ENCODE data around the gene YES1.
A peak's percentile ranks its signal among the peaks of the same experiment; 100 is the strongest.
"Not testable (repeated sequence)": the region's sequence is repeated elsewhere in the genome, so short reads cannot be mapped to it uniquely, and the experiment has no call there.

YES1 gene

GRCh38 chr18:717003-717402, 95.0 kb downstream of the YES1 start:
- DNase-seq, result no peak

- DNase-seq, result no peak
Observed at GRCh38 chr18:715626-716025, 96.4 kb downstream of the YES1 start.

GRCh38 chr18:713135-713490, 98.9 kb downstream of the YES1 start:
- DNase-seq, result no peak

GRCh38 chr18:712401-713134, 99.5 kb downstream of the YES1 start, which contains the start of gene ENOSF1:
Gene ENOSF1, minus strand, starts transcription at chr18:712630. Its CDS starts 43 bp downstream, at chr18:712587.
- DNase-seq, result peak; percentile 85

GRCh38 chr18:711657-712400, 100.2 kb downstream of the YES1 start:
- peak; percentile 76 for DNase-seq

- DNase-seq, result no peak
Observed at GRCh38 chr18:711310-711656, 100.8 kb downstream of the YES1 start.

GRCh38 chr18:710418-711300, 101.4 kb downstream of the YES1 start:
- DNase-seq, result no peak

GRCh38 chr18:709771-710170, 102.3 kb downstream of the YES1 start:
- DNase-seq, result no peak

GRCh38 chr18:708096-708495, 103.9 kb downstream of the YES1 start:
- no peak for DNase-seq

GRCh38 chr18:706405-706804, 105.6 kb downstream of the YES1 start:
- DNase-seq, result no peak

GRCh38 chr18:703213-703967, 108.7 kb downstream of the YES1 start:
- no peak for DNase-seq

GRCh38 chr18:697800-698199, 114.2 kb downstream of the YES1 start:
- DNase-seq, result no peak

GRCh38 chr18:697012-697411, 115.0 kb downstream of the YES1 start:
- no peak for DNase-seq

- peak; percentile 40 for DNase-seq
Observed at GRCh38 chr18:693466-694187, 118.4 kb downstream of the YES1 start.

- DNase-seq, result no peak
Observed at GRCh38 chr18:692824-693223, 119.2 kb downstream of the YES1 start.

- no peak for DNase-seq
Observed at GRCh38 chr18:688323-688722, 123.7 kb downstream of the YES1 start.

- no peak for DNase-seq
Observed at GRCh38 chr18:686339-687111, 125.5 kb downstream of the YES1 start.

GRCh38 chr18:685438-685837, 126.6 kb downstream of the YES1 start:
- no peak for DNase-seq

- DNase-seq, result no peak
Observed at GRCh38 chr18:683531-683930, 128.5 kb downstream of the YES1 start.

- no peak for DNase-seq
Observed at GRCh38 chr18:682833-683232, 129.2 kb downstream of the YES1 start.

GRCh38 chr18:682416-682815, 129.6 kb downstream of the YES1 start:
- DNase-seq, result not testable (repeated sequence)
